ENCODE results near the gene ZMYND19.
"Not testable (repeated sequence)": the region's sequence is repeated elsewhere in the genome, so short reads cannot be mapped to it uniquely, and the experiment has no call there.

ZMYND19 gene

GRCh38 chr9:137574192-137574591 is 16.1 kb downstream of the ZMYND19 start:
- no peak for DNase-seq (ENCODE audit: low read depth)
- H3K4me3 ChIP-seq (ENCODE audit: control insufficient read depth, low read depth, low read length), result no peak overlapping the region
- TF ChIP-seq, protein P1, sequence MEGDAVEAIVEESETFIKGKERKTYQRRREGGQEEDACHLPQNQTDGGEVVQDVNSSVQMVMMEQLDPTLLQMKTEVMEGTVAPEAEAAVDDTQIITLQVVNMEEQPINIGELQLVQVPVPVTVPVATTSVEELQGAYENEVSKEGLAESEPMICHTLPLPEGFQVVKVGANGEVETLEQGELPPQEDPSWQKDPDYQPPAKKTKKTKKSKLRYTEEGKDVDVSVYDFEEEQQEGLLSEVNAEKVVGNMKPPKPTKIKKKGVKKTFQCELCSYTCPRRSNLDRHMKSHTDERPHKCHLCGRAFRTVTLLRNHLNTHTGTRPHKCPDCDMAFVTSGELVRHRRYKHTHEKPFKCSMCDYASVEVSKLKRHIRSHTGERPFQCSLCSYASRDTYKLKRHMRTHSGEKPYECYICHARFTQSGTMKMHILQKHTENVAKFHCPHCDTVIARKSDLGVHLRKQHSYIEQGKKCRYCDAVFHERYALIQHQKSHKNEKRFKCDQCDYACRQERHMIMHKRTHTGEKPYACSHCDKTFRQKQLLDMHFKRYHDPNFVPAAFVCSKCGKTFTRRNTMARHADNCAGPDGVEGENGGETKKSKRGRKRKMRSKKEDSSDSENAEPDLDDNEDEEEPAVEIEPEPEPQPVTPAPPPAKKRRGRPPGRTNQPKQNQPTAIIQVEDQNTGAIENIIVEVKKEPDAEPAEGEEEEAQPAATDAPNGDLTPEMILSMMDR (IDR thresholded peaks at IDR 0.05; ENCODE audit: control insufficient read depth, insufficient read depth, low read depth, low read length, missing control alignments), result no peak

DNA sequence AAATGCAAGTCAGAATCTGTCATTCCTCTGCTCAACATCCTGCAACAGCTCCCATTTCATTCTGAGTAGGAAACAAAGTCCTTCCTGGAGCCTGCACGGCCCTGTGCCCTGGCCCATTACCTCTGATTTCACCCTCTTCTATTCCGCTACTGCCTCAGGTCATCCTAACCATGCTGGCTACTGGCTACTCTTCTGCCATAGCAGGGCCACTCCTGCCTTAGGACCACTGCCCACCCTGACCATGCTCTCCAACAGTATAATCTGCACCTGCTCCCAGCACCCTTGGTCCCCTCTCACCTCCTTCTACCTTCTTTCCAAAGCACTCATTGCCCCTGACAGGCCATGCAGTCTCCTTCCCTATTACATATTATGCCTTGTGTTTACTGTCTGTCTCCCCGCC is 19.7 kb downstream of the ZMYND19 start:
- DNase-seq (ENCODE audit: low read depth), result no peak
- H3K4me3 ChIP-seq (ENCODE audit: control insufficient read depth, low read depth, low read length), result no peak overlapping the region
- TF ChIP-seq, protein P1 (IDR thresholded peaks at IDR 0.05; ENCODE audit: control insufficient read depth, insufficient read depth, low read depth, low read length, missing control alignments), result no peak

DNA sequence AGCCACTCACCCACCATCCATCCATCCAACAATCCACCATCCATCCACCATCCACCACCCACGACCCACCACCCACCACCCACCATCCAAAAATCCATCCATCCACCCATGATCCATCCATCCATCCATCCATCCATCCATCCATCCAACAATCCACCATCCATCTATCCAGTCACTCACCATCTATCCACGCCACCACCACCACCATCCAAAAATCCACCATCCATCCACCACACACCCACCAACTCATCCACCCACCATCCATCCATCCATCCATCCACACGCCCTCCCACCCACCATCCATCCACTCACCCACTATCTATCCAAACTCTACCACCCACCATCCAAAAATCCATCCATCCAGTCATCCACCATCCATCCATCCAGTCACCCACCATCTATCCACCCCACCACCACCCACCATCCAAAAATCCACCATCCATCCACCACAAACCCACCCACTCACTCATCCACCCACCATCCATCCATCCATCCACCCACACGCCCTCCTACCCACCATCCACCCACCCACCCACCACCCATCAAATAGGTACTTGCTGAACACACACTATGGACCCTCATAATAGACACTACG is 20.6 kb downstream of the ZMYND19 start:
- TF ChIP-seq, protein P1 (IDR thresholded peaks at IDR 0.05; ENCODE audit: control insufficient read depth, insufficient read depth, low read depth, low read length, missing control alignments), result no peak
- no peak for DNase-seq (ENCODE audit: low read depth)
- H3K4me3 ChIP-seq (ENCODE audit: control insufficient read depth, low read depth, low read length), result no peak overlapping the region

GRCh38 chr9:137568445-137568844 is 21.9 kb downstream of the ZMYND19 start:
- not testable (repeated sequence) for H3K4me3 ChIP-seq (ENCODE audit: control insufficient read depth, low read depth, low read length); DNase-seq (ENCODE audit: low read depth)

DNA sequence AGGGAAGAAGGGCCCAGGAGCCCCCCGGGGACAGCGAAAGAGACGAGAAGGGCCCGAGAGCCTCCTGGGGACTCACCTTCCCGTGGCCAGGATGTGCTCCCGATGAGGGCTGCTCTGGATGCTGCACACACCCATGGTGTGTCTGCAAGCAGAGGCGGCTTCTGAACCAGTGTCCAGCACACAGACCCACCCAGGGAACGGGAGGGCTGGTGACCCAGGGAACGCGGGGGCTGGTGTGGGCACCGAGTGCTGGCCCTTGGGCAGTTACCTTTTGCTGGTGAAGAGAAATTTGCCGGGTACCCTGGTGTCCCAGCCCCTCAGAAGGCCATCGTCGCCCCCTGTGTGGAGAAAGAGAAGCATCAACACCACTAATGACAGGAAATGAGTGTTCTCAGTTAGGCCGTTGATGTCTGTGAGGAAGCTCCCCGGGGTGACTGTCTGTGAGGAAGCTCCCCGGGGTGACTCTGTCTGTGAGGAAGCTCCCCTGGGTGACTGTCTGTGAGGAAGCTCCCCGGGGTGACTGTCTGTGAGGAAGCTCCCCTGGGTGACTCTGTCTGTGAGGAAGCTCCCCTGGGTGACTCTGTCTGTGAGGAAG is 25.4 kb downstream of the ZMYND19 start:
- no peak overlapping the region for H3K4me3 ChIP-seq (ENCODE audit: control insufficient read depth, low read depth, low read length)
- TF ChIP-seq, protein P1 (IDR thresholded peaks at IDR 0.05; ENCODE audit: control insufficient read depth, insufficient read depth, low read depth, low read length, missing control alignments), result no peak
- DNase-seq (ENCODE audit: low read depth), result no peak

DNA sequence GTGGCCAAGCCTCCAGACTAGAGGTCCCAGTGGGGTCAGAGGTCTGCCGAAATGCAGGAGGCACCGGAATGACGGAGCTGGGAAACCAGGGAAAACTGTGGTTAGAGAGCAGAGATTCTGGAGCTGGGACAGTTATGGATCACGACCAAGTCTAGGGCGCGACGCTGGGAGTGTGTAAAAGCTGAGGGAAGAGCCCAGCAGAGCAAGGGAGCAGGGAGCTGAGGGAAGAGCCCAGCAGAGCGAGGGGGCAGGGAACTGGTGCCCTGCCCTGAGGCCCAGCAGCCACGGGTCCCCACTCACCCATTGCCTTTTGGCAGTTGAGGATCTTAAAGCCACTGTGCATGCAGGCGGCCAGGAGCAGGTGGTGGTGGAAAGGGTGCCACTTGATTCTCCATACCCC is 26.2 kb downstream of the ZMYND19 start:
- H3K4me3 ChIP-seq (ENCODE audit: control insufficient read depth, low read depth, low read length), result no peak overlapping the region
- TF ChIP-seq, protein P1 (IDR thresholded peaks at IDR 0.05; ENCODE audit: control insufficient read depth, insufficient read depth, low read depth, low read length, missing control alignments), result no peak
- no peak for DNase-seq (ENCODE audit: low read depth)

DNA sequence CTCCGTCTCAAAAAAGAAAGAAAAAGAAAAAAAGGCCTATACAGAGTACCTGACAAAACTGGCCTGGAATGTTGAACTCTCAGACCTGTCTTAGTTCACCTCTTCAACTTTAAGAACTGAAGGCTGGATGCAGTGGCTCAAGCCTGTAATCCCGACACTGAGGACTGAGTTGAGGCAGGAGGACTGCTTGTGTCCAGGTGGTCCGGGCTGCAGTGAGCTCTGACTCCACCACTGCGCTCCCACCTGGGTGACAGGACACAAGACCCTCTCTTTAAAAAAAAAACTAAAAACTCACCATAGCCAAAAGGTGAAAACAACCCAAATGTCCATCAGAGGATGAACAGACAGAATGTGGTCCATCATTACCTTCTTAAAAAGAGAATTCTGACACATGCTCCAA is 32.2 kb downstream of the ZMYND19 start:
- H3K4me3 ChIP-seq (ENCODE audit: control insufficient read depth, low read depth, low read length), result no peak overlapping the region
- TF ChIP-seq, protein P1 (IDR thresholded peaks at IDR 0.05; ENCODE audit: control insufficient read depth, insufficient read depth, low read depth, low read length, missing control alignments), result no peak
- DNase-seq (ENCODE audit: low read depth), result no peak
